AG08395 (cell line): ENCODE data around the gene GJB4.

ENCODE experiments used
- DNase-seq: peaks from one replicate; pipeline ENCODE4 v3.0.0; 2012; ENCODE audit warnings: mixed read lengths, low spot score

GJB4 gene

DNA sequence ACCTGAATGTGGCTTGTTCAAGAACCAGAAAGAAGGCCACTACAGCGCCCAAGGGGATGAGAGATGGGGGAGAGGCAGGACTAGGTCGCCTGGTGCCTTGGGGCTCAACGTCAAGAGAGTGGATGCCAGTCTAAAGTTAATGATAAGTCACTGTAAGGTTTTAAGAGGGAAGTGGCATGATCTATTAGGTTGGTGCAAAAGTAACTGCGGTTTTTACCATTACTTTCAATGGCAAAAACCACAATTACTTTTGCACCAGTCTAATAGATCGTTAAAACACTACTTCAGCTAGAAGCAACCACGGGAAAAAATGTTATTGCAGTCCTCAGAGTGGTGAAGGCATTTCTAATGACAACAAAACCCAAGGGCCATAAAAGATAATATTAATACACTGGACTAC, 18.8 kb downstream of the GJB4 start:
- DNase-seq, result no peak

DNA sequence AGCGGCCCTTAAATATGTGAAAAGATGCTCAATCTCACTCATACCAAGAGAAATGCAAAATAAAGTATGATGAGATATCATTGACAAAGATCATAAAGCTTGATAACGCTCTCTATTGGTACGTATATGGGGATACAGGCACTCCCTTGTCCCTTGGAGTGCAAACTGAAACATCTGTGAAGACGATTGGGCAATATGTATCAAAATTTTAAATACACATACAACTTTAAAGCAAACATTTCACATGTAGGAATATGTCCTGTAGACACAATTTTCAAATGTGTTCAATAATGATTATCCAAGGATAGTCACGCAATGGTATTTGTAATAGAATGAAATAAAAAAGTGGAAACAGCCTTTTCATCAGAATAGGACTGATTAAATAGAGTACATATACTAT, 19.5 kb downstream of the GJB4 start:
- DNase-seq, result no peak

DNA sequence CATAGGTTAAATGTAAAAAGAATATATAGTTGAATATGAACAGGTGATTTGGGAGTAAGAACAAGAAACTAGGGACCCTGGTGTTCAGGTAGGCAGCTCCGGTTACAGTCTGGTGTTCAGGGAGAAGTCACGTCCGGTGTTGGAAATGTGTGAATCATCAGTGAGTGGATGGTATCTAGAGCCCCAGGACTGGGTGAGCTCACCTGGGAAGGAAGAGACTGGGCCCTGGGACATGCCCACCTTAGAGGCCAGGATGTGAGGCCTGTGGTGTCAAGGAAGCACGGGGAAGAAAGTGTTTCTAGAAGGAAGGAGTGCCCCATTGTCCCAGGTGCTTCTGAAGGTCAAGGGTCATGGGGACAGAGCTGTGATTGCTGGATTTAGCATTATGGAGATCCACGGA, 20.0 kb downstream of the GJB4 start:
- DNase-seq, result no peak

DNA sequence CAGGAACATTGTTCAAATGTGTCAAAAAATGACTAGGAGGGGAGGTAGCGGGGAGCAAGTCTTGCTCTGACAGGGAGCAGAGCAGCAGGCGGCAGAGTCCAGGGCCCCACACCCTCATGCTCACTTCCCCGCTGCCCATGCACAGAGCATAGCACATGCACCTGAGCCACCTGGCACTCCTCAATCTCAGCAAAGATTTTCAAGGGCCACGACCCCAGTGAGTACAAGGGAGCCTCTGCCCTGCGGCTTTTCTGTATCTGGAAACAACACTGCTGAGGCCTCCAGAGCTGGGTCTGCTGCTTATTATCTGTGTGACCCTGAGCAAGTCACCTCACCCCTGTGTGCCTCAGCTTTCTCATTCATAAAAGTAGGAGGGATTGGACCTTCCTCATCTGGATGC, 20.4 kb downstream of the GJB4 start:
- no peak for DNase-seq

DNA sequence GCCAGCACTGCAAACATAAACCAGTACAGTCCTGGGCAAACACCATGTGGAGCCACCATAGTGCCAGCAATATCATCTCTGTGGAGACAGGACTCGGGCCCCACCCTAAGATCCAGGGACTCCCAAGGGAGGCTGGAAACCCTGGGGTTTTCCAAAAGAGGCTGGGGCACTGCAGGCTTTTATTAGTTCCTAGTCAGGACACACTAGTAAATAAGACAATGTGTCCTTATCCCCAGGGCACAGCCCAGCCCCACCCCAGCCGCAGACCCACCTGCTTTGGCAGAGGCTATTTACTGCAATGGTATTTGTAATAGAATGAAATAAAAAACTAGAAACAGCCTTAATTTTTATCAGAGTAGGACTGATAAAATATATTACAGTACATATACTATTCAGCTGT, 21.0 kb downstream of the GJB4 start:
- no peak for DNase-seq

DNA sequence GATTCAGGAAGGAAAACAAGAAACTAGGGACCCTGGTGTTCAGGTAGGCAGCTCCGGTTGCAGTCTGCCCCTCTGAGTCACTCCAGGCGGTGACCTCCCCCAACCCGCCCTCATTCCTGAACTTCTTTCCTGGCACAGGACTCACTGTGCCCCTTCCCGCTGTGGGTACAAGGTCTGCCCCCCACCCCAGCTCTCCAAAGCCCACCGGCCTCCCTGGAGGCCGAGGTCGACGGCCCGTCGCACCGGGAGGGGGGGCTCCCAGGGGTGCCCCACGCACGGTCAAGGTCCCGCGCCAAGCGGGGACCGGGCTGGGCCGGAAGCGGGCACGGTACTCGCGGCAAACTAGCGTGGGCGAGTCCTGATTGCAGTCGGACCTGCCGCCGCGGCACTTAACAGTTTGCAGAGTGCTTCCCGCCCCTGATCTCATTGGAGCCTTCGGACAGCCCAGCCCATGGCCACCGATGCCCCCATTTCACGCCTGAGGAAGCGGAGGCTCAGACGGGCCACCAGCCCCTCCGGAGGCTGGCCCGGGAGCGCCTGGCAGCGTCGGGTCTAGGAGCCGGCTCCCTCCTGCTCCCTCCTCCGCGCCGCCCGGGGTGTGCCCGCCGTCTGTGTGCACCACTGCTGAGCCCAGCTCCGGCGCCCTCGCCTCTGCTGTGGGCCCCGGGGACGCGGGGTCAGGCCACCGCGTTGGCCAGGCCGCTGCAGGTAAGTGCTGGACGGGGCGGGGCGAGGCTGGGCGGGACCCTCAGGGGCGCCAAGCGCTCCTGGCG, 21.7 kb downstream of the GJB4 start, which contains the start of gene GJB3:
Gene GJB3, plus strand, starts transcription at position 144 of the 773 bp plus-strand sequence. CDS start 3,549 bp downstream, outside the sequence.
- peak; percentile 28 for DNase-seq

DNA sequence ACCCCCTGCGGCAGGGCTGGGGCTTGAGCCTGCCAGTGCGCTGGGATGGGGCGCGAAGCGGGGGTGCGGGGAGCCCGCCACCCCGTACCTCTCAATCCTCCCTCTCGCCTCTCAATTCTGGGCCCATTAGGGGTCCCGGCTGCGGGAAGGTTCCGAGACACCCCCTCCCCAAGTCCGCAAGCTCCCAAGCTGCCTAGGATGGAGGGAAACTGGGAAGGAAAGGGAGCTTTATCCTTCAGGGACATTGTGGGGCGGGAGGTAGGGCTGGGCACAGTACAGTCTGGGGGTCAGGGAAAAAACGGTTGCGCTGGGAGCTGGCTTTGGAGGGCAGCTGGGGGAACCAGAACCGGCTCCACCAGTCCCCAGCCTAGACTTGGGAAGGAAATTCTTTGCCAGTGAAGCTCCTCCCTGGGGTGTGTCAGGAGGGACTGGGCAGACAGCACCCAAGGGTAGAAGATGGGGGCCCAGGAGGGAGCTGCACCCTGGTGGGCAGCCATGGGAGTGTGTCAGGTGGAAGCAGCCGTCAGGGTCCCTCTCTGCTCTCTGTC, 22.4 kb downstream of the GJB4 start:
- DNase-seq, result no peak

DNA sequence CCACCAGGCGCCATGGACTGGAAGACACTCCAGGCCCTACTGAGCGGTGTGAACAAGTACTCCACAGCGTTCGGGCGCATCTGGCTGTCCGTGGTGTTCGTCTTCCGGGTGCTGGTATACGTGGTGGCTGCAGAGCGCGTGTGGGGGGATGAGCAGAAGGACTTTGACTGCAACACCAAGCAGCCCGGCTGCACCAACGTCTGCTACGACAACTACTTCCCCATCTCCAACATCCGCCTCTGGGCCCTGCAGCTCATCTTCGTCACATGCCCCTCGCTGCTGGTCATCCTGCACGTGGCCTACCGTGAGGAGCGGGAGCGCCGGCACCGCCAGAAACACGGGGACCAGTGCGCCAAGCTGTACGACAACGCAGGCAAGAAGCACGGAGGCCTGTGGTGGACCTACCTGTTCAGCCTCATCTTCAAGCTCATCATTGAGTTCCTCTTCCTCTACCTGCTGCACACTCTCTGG, 25.2 kb downstream of the GJB4 start:
- no peak for DNase-seq

DNA sequence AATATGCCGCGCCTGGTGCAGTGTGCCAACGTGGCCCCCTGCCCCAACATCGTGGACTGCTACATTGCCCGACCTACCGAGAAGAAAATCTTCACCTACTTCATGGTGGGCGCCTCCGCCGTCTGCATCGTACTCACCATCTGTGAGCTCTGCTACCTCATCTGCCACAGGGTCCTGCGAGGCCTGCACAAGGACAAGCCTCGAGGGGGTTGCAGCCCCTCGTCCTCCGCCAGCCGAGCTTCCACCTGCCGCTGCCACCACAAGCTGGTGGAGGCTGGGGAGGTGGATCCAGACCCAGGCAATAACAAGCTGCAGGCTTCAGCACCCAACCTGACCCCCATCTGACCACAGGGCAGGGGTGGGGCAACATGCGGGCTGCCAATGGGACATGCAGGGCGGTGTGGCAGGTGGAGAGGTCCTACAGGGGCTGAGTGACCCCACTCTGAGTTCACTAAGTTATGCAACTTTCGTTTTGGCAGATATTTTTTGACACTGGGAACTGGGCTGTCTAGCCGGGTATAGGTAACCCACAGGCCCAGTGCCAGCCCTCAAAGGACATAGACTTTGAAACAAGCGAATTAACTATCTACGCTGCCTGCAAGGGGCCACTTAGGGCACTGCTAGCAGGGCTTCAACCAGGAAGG, 25.8 kb downstream of the GJB4 start:
- no peak for DNase-seq

DNA sequence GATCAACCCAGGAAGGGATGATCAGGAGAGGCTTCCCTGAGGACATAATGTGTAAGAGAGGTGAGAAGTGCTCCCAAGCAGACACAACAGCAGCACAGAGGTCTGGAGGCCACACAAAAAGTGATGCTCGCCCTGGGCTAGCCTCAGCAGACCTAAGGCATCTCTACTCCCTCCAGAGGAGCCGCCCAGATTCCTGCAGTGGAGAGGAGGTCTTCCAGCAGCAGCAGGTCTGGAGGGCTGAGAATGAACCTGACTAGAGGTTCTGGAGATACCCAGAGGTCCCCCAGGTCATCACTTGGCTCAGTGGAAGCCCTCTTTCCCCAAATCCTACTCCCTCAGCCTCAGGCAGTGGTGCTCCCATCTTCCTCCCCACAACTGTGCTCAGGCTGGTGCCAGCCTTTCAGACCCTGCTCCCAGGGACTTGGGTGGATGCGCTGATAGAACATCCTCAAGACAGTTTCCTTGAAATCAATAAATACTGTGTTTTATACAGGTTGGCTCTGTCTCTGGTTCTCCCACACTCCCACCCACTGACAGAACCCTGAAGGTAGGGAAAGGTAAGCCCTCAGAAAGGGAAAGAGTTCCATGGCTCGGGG, 26.4 kb downstream of the GJB4 start:
- no peak for DNase-seq

DNA sequence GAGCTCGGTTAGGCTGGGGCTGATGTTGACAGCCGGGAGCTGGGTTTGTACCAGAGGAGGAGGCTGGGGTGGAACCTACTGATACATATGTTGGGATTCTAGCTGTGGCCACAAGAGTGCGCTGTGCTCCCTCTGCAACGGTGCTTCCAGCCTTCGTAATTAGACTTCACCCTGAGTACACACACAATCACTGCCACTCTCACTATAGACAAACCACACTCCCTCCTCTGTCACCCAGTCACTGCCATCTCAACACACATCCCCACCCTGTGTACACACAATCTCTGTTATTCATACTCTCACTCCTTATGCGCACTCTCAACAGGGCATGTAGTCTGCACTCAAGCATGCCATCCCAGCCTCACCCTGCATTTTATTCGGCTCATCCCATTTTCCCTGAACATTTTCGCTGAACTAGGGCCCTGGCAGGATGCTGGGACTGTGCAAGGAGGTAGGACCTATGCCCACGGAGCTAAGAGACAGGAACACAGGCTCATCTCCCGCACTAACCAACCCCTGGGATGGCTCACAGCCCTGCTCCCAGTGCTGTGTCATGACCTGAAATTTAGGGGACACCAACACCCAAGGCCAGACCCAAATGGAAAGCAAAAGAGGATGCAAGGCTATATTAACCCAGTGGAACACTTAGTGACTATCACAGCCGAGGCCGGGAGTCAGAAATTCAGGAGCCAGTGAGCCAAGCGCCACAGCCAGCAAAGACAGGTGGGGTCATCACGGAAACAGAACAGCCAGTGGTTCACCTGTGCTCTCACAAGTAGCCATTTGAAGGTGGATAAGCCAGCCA, 27.2 kb downstream of the GJB4 start:
- DNase-seq, result peak; percentile 83

DNA sequence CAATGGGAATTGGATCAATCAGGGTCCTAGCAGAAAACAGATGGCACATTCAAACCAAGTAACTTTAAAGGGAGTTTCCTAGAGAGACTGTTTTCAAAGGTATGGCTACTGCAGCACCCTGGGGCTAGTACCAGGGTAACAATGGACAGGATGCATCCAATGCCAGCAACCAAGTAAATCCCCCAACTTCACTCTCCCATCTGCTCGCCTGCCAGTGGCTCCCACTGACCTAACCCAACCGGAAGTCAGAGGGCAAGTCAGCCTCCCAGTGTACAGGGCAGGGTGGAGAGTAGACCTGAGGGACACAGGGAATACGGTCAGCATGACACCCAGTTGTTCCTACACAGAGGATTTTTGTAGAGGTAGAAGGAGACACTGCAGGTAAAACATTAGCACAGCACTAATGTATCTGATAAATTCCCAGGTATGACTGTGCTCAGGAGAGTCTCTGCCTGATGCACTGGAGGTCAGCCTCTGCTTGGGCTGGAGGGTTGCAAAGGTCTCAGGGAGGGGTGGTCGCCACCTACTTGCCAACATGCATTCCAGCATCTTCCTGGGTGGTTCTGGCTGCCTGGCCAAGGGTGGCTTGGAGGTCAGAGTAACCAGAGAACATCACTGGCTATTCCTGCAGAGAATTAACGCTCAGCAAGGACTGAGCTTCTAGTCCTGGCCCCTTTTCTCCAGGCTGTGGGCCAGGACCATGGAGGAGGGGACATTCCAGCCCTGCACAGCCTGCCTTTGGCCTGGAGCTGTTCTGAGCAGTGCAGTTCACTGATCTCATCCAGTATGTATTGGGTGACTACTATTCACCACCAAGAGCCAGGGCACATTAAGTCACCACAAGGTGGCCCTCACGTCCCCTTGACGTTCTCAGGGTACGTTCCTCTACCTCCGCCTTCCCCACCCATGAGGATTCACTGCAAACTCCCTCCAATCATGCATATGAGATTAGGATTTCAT, 28.2 kb downstream of the GJB4 start:
- DNase-seq, result peak; percentile 18

DNA sequence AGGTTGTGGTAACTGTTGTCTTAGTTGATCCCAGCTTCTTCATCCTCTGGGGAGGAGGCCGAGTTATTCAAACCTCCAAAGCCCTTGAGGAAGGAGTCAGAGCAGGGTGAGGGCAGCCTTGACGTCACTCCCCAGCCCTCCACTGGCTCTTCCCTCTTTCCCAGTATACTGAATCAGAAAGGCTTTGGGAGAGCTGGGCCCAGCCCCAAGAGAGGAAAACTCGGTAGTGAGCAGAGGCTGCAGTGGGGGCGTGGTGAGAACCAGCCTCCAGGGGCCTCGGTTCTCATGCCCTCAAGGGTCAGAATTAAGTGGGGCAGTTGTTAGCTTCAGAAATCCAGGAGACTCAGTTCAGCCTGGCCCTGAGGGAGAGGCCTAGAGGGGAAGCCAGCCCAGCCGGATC, 31.4 kb downstream of the GJB4 start:
- DNase-seq, result no peak

DNA sequence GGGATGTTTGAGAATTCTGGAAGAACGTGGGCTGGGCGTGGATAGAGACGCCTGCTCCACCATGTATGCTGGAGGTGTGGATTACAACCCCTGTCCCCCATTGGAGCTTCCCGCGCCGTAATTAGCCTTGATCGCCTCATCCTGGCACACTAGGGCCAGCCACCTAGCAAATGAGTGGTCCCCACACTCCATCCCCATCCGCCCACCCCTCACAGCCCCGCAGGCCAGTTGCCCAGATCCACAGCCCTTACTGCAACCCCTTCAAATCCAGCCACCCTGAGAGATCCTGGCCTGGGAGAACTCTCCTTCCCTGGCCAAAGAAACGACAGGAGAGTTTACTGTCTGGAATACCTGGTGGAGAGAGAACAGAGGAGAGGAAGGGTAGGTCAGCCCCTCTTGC, 32.9 kb downstream of the GJB4 start:
- no peak for DNase-seq

DNA sequence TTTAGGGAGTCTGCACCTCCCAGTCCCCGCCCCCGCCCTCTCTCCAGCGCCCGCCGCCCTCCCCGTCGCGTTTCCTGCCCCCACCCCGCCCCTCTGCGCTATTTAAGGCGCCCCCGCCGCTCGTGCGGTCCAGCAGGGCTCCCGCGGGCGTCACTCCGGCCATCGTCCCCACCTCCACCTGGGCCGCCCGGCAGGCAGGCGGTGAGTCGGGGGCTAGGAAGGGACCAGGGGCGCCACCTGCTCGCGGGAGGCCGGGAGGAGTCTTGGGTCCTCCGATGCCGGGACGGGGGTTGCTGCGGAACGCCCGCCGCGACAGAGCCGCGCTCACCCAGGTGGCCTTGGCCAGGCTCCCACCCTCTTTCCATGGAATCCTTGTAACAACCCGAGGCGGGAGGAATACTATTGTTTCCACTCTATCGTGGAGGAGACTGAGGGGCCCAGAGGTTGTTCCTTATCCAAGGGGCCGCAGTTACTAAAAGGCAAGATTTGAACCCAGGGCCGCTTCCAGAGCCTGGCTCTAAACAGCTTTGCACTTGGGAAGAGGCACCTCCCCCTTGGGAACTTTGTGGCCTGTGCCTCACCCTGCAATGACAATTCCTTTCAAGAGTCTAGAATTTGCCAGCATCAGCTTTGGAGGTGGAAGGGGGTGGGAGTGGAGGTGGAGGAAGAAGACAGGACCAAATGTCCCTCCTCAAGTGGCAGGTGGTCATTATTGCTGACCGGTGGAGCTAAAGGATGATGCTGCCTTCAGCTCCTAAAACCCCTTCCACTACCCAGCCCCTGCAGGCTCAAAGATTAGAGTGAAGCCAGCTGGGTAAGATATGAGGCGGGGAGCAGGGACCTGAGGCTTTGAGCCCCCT, 33.6 kb downstream of the GJB4 start, which contains the start of gene GJA4:
Gene GJA4, plus strand, starts transcription at position 132 of the 860 bp plus-strand sequence. CDS start 1,215 bp downstream, outside the sequence.
- DNase-seq, result no peak

DNA sequence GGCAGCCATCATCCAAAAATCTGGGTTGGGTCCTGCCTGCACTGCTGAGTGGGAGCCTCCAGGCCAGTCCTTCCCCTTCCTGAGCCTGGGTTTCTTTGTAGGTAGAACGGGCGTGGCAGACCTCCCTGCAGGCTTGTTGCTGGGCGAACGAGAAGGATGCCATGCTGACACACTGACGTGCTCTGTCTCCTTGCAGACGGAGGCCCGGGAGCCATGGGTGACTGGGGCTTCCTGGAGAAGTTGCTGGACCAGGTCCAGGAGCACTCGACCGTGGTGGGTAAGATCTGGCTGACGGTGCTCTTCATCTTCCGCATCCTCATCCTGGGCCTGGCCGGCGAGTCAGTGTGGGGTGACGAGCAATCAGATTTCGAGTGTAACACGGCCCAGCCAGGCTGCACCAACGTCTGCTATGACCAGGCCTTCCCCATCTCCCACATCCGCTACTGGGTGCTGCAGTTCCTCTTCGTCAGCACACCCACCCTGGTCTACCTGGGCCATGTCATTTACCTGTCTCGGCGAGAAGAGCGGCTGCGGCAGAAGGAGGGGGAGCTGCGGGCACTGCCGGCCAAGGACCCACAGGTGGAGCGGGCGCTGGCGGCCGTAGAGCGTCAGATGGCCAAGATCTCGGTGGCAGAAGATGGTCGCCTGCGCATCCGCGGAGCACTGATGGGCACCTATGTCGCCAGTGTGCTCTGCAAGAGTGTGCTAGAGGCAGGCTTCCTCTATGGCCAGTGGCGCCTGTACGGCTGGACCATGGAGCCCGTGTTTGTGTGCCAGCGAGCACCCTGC, 34.7 kb downstream of the GJB4 start:
- DNase-seq, result no peak

DNA sequence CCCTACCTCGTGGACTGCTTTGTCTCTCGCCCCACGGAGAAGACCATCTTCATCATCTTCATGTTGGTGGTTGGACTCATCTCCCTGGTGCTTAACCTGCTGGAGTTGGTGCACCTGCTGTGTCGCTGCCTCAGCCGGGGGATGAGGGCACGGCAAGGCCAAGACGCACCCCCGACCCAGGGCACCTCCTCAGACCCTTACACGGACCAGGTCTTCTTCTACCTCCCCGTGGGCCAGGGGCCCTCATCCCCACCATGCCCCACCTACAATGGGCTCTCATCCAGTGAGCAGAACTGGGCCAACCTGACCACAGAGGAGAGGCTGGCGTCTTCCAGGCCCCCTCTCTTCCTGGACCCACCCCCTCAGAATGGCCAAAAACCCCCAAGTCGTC, 35.2 kb downstream of the GJB4 start:
- no peak for DNase-seq

DNA sequence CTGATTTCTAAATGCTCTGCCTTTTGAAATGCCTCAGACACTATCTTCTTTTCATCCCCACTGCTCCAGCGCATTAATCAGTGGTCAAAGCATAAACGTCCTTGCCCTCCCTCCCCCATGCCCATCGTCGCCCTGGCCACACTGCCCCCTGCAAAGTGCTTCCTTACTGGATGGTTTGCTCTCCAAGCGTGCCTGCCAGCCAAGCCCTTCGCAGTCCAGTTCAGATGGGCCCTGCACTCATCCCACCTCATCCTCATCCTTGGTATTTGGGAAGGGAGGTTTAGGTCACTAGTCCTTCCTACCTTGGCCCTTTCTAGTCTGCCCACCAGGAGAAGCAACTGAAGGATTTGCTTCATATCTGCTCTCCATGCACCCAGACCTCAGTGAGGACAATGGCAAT, 36.4 kb downstream of the GJB4 start:
- no peak for DNase-seq

DNA sequence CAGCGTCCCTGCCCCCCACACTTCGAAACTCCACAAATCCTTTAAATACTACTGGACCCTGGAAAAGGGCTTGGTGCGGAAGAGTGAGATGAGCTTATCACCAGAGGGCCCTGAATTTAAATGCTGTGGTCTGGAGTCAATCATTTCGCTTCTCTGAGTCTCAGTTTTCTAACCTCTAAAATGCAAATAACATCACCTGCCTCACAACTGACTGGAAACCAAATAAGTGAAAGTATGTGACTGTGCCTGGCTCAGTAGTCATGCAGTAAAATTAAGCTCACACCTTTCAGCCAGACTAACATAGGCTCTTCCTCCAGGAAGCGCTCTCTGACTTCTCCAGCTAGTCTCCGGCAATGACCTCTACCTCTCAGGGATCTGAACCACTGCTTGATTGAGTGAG, 37.5 kb downstream of the GJB4 start:
- DNase-seq, result no peak
